NCI-H2081 treated with DMSO at 0.1 percent for 48 hours (cell line): ENCODE measurements around the gene CDKN1A.
A peak's percentile ranks its signal among the peaks of the same experiment; 100 is the strongest.
"Not testable (repeated sequence)": the region's sequence is repeated elsewhere in the genome, so short reads cannot be mapped to it uniquely, and the experiment has no call there.

Experiments used
- DNase-seq: peaks from one replicate; lab custom pipeline; 2025; lab: John Stamatoyannopoulos, UW

The CDKN1A gene

DNA sequence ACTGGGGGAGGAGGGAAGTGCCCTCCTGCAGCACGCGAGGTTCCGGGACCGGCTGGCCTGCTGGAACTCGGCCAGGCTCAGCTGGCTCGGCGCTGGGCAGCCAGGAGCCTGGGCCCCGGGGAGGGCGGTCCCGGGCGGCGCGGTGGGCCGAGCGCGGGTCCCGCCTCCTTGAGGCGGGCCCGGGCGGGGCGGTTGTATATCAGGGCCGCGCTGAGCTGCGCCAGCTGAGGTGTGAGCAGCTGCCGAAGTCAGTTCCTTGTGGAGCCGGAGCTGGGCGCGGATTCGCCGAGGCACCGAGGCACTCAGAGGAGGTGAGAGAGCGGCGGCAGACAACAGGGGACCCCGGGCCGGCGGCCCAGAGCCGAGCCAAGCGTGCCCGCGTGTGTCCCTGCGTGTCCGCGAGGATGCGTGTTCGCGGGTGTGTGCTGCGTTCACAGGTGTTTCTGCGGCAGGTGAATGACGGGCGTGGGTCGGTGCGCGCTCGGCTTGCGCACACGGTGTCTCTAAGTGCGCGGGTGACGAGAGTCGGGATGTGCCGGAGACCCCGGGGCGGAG lies at the start of gene CDKN1A:
Gene CDKN1A (plus strand): TSS at position 227 of the 555 bp plus-strand sequence. CDS start 5,388 bp downstream, outside the sequence.
- peak; percentile 65 for DNase-seq

DNA sequence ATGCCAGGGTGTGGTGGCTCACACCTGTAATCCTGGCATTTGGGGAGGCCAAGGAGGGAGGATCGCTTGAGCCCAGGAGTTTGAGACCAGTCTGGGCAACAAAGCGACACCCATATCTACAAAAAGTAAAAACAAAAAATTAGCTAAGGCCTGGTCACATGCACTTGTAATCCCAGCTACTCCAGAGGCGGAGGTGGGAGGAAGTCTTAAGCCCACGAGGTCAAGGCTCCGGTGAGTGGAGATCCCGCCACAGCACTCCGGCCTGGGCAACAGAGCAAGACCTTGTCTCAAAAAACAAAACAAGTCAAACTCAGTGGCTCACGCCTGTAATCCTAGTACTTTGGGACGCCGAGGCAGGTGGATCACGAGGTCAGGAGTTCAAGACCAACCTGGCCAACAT lies 48.7 kb upstream of the CDKN1A start:
- DNase-seq, result no peak

DNA sequence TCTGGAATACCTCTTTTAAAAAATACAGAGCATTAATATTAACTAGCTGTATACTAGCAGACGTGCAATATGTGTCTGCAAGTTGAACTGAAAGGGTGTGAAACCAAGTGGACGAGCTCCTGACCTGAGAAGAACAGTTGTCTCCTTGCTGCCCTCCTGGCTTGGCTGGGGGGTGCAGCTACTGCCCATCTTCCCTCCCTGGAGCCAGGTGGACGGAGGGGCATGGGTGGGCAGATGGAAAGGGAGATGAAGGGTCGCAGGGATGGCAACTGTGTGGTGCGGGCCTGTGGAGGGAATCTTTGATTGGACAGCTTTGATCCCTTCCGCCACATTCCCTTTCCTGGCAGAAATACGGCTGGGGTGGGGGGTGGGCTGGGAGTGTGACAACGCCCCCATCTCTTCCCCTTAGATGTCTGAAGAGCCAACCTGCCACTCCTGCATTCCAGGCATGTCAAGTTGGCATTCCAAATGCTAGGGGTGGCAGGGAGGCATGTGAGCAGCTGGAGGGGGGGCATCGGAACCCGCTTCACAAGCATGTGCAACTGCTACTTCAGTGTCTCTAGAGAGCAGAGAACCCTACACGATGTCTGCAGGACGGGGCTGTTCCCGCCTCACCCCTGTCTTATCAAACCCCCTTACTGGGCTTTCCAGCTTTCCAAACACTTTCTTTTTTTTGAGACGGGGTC lies 47.0 kb upstream of the CDKN1A start:
- DNase-seq, result no peak

DNA sequence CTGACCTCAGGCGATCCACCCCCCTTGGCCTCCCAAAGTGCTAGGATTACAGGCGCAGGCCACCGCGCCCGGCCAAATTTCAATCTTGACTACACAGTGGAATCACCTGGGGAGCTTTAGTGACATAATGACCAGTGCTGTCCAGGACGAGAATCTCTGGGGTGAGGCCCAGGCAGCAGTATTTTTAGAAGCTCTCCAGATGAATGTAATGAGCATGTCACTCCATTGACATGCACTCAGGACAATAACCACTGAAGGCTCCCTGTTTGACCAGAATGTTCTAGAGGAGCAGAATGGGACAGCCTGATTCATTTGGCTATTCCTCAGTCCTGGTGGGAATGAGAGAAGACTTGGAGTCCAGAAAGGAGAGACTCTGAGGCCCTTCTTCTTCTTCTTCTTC lies 45.1 kb upstream of the CDKN1A start:
- DNase-seq, result no peak

DNA sequence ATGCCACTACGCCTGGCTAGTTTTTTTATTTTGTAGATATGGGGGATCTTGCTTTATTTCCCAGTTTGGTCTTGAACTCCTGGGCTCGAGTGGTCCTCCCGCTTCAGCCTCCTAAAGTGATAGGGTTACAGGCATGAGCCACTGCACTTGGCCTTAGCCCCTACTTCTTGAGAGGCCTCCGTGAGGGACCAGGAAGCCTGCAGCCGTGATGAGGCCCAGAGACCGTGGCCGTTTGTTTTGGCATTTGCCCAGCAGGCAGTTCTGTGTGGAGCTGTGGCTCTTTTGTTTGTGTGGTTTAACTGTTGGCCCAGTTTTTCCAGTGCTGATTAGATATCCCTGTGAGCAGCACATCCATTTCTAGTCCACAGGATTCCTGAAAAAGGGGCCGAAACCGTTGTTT lies 44.6 kb upstream of the CDKN1A start:
- peak; percentile 20 for DNase-seq

DNA sequence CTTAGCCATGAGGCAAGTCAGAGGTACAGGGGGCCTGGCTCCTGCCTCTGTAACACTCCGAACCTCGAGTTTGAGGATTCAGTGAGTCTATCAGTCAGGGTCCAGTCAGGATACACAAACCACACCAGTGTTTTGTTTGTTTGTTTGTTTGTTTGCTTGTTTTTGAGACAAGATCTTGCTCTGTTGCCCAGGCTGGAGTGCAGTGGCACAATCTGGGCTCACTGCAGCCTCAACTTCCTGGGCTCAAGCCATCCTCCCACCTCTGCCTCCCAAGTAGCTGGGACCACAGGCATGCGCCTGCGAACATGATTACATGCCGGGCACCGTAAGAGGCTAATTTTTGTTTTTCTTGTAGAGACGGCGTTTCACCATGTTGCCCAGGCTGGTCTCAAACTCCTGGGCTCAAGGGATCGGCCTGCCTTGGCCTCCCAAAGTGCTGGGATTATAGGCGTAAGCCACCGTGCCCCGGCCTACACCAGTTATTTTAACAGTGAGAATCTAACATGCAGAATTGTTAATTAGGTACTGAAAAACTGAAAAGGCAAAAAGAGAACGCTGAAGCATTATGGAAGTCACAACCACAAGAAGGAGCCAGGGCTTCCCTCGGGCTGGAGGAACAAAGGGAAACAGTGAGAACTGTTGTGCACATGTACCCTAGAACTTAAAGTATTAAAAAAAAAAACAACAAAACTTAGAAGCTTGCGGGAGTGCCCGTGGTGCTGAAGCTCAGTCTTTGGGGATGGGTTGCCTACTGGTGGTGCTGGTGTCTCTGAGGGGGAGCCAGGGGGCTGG lies 44.0 kb upstream of the CDKN1A start:
- no peak for DNase-seq

DNA sequence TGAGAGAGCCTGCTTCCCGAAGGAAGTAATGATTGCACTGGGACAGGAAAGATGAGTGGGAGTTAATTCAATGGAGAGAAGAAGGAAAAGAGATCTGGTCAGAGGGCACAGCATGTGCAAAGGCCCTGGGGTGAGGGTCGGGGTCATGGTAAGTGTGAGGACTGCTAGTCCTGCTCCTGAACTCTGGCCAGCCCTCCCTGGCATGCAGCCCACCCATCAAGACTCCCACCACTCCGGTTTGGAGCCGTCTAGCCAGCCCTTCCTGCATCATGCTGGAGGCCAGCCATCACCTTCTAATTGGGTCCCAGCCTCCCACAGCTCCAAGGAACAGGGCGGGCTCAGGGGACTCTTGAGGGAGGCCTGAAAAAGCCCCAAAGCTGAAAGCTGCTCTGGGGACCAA lies 42.2 kb upstream of the CDKN1A start:
- no peak for DNase-seq

DNA sequence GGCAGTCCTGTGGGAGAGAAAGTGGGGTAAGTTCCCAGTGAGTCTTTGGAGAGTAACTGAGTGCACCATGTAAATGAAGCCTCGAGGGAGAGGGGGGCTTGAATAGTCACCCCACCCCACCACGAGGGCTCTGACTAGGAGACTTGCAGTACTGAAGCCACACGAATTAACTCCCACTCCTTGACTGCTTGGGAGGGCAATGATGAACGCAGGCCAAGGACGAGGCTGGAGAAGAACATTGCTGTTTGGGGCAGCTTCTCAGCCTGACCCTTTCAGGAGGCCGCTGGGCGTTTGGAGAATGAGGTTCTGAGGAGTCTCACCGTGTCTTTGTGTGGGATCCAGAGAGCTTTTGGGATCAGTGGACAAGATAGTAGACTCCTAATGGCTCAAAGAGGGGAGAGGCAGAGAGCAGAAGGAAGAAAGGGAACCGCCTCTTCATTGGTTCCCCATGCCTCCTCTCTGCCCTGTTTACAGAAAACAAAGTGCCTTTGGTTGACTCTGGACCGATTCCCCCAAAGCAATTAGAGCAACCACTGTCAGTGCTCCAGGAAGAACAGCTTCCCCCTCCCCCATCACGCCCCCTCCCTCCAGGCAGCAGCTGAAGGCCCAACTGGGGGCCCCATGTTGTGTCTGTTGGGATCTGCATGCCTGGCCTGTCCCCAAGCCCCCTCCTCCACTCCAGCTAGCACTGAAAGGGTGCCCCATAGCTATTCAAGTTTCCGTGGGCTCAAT lies 41.7 kb upstream of the CDKN1A start:
- DNase-seq, result no peak

DNA sequence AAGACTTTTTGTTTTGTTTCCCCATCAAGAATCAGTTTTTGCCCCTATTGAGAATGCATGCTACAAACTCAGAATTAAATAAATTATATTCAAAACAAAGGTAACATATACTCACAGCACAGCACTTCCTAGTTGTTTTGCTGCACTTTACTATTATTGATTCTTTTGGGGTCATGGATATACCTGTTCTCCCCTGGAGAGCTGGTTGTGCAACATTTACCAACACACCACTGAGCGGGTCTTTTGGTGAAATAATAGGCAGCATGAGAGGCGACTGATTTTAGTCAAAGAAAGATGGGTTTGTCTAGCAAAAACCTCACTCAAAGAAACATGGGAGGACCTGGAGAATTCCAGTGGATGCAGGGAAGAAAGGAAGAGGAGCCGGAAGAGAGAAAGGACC lies 39.9 kb upstream of the CDKN1A start:
- no peak for DNase-seq

DNA sequence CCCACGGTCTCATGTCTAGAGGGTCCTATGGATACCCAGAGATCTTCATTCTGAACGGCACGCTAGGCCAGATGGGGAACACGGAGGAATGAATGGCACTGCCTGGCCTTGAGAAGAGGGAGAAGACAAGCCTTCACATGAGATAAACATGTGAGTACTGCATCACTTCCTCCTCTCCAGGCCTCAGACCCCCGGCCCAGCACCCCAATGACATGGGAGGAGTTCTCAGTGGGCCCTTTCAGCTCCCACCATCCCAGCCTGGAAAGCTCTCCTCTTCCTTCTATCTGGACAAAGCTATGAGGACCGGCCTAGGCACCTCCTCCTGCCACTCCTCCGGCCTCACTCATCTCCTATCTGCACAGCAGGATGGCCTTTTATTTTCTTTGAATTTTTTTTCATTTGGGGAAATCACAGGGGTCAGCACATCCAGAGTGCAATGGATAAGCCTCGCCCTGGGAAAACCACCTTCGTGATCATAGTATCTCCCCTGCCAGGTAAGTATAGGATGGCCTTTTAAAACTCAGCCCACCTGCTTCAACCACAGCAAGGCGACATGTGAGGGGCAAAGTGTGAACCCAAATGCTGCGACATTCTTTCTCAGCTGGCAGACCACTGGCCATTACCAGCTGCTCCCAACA lies 39.2 kb upstream of the CDKN1A start:
- no peak for DNase-seq

DNA sequence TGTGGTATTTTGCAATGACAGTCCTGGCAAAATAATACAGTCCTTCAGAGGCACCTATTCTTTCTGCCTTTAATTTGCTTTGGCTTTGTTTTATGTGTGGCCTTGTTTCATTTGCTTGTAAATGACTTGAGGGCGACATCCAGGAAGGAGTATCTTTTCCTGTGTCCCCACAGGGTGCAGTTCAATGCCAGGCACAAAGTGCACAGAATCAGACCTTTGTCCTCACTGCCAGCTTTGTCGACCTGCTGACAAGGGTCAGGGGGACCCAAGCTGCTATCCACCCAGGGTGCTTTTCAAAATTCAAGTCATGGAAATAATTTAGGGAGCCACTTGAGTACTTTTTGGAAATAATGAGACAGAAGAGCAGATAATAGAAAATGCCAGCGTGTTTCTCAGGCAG lies 37.0 kb upstream of the CDKN1A start:
- DNase-seq, result no peak

DNA sequence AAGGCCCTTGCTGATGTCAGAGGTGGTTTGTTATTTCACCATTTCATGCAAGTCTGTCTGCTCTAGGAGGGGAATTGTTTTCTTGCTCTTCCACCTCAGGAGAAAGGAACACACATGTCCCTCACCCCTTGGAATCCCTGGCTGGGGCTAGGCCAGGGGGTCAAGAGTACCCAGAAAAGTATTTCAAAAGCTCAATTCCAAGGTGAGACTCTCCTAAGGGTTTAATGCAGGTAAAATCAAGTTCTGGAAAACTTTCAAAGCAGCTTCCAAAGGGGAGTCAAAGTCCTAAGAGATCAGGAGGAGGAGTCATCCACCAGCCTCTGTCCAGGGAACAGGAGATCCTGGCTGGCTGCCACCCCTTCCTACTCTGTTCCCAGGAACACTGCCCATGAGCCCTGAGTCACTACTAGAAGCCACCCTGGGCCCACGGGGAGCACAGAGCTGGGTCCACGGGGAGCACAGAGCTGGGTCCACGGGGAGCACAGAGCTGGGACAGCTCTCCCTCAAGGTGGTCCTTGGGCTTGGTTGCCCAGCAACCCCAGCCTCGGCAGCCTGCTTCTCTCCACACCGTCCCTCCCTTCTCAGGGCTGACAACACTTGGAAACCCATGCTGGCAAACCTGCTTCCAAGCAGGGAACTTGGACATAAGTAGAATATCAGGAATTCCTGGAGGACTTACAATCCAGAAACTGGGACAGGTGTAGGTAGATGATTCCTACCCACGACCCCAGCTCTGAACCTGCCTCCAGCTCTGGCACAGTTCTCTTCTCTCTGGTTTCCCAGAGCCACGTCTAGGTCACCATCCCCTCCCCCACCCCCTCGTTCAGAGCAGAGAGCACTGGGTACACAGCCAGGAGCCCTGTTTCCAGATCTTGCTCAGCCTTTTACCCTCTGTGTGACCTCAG lies 35.3 kb upstream of the CDKN1A start:
- DNase-seq, result no peak

DNA sequence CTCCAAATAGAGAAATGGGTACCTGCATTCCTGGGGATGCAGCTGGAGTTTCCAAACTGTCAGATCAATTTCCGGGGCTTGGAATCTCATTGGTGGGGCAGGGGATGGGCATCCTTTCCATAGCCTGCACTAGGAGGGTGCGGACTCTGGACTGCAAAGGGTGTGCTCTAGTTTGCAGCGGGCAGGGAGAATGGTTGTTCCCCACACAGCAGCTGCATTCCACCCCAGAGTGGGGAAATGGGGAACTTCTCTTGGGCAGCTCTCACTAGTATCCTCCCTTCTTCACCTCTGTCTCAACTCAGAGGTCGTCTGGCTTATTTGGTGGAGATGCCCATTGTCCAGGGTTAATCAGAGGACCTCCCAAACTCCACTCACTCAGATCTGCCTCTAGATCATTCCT lies 34.5 kb upstream of the CDKN1A start:
- DNase-seq, result no peak

DNA sequence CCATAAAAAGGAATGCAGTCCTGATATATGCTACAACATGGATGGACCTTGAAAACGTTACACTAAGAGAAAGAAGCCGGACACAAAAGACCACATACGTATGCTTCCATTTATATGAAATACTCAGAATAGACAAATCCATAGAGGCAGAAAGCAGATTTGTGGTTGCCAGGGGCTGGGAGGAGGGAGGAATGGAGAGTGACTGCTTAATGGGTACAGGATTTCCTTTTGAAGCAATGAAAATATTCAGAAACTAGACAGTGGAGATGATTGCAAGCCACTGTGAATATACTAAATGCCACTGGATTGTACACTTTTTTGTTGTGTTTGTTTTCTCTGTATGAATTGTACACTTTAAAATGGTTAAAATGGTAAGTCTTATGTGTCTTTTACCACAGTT lies 29.4 kb upstream of the CDKN1A start:
- no peak for DNase-seq

DNA sequence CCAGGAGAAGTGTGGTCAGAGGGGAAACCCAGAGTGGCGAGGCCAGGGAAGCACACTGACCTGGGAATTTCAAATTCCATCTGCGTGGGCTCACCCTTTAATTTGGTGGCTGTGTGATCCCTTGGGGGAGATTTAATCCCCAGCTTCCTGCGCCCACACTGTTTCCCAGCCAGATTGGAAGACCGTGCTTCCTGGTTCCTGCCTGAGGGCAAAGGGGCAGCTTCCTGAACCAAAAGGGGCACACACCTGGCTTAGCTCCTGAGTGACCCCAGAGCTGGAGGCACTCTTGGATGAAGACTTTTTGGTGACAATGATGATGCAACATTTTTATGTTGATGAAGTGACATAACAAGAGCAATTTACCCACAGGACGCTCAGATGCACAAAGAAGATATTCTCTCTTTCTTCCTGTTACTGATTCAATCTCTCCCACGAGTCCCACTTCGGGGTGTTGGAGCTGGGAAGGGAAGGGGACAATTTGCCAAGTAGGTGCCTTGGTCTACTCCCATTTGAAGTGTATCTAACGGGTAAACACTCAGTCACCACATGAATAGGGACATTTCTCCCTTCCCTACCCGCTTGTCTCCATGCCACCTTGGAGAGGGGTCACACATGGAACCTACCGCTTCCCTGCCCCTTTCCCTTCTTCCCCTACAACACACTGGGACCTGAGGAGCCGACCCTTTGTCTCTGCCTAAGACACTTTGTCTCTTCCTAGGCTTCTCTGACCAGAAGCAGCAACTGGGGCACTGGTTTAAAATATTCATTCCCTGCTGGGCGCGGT lies 28.6 kb upstream of the CDKN1A start:
- no peak for DNase-seq

DNA sequence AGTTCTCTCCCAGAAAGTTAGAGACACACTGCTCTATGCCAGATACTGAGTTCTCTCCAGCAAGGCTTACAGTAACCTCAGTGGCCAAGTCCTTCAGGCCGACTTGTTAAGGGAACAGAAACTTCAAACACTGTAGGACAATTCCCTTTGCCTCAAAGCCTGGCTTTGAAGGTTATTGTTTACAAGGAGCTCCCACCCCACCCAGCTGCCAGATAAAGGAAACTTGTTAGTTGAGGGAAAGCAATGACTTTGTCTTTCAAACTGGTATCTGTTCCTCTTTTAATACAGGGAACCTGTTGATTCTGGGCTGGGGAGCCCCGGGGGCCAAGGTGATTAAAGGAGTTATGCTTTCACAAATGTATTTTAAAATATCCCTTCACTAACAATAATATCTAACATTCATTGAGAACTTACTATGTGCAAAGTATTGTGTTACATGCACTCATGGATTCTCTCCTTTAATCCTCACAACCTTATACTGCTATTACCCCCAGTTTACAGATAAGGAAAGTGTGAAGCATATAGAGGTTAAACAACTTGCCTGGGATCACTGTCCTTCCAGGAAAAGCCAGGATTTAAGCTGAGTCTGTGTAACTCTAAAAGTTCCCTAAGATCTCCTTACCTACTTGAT lies 27.6 kb upstream of the CDKN1A start:
- no peak for DNase-seq

DNA sequence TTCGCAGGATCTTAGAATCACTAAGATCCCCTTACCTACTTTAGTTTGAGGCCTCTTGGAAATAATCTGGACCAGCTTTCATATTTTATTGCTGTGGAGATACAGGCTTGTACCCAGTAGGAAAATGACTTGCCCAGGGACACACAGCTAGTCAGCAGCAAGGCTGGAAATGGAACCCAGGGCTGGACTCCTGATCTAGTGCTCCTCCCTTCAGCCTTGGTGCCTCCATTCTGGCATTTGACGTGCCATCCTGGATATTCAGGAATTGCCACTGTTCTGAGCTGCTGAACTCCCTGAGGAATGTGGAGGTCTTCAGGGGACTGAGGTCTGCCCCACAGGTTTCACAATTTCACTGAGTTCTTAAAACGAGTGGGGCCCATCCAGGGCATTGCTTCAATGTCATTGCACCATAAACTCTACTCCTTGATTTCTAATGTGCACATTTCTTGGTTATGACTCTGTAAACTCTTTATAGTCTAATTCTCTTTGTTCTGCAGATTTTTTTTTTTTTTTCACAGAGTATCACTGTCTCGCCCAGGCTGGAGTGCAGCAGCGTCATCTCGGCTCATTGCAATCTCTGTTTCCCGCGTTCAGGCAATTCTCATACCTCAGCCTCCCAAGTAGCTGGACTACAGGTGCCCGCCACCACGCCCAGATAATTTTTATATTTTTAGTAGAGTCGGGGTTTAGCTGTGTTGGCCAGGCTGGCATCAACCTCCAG lies 26.7 kb upstream of the CDKN1A start:
- DNase-seq, result no peak

DNA sequence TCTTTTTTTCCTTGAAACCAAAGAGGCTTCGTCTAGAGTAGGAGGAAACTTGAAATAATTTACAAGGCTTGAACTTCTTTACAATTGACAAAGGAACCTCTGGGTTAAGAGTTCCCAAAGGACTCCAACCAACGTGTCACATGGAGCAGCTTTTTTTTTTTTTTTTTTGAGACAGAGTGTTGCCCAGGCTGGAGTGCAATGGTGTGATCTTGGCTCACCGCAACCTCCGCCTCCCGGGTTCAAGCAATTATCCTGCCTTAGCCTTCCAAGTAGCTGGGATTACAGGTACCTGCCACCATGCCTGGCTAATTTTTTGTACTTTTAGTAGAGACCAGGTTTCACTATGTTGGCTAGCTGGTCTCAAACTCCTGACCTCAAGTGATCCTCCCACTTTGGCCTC lies 24.0 kb upstream of the CDKN1A start:
- not testable (repeated sequence) for DNase-seq

DNA sequence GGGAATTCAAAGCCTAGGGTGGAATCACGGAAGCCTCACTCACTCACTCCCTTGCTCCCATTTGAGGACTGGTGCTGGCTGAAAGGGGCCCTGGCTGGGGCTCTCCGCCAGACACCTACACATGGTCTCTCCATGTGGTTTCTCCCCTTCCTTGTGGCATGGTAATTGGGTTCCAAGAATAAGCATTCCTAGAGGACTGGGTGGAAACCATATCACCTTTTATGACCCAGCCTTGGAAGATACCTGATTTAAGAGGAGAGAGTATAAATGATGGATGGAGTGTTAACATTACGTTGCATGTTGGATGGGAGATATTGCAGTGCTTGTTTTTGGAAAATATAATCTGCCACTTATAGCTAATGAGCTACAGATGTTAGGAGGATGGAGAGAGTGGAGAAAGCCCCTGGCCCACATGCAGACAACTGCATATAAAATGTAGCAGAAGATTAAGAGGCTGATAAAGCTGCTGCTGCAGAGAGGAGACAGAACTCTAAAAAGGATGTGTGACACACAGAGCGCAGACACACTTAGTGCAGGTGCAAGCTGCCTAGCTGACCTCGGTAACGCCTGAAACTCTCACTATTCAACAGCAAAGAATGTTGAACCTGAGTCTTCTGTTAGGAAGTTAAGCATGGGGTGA lies 23.3 kb upstream of the CDKN1A start:
- DNase-seq, result no peak
